Vagina (tissue), 2 donors: ENCODE measurements around the gene PARN. TPM values are rescaled to one million over a fixed set of nuclear protein-coding genes. Genes with fewer than 3 reads are reported as not detected.

Experiments
- DNase-seq, 2 donors: peaks; one replicate each; pipeline ENCODE4 v3.0.0-alpha.2; 2017; ENCODE audit errors: extremely low spot score in 2 of 2
- H3K27ac ChIP-seq: fragments of 200-600 bp; sonication (generic); one replicate; pipeline ENCODE4 v1.5.1; 2019
- H3K27me3 ChIP-seq: fragments of 200-600 bp; sonication (generic); one replicate; pipeline ENCODE4 v1.5.1; 2019
- H3K36me3 ChIP-seq, 2 donors: fragments of 200-600 bp; sonication (generic); one replicate each; pipeline ENCODE4 v1.5.1; 2017 to 2019
- H3K4me1 ChIP-seq: fragments of 200-600 bp; sonication (generic); one replicate; pipeline ENCODE4 v1.5.1; 2019
- H3K4me3 ChIP-seq, 2 donors: fragments of 200-600 bp; sonication (generic); 1 replicate in 1 of 2; 2 replicates in 1 of 2; pipeline ENCODE4 v1.5.1; 2016 to 2019
- H3K9me3 ChIP-seq: fragments of 200-600 bp; sonication (generic); one replicate; pipeline ENCODE4 v1.5.1; 2019
- POLR2A ChIP-seq, 2 donors: fragments of 450-650 bp; IDR thresholded peaks; one replicate each; pipeline ENCODE4 v1.6.1; 2017; ENCODE audit warnings: antibody characterized with exemption in 2 of 2, mild to moderate bottlenecking in 2 of 2, moderate library complexity in 2 of 2
- POLR2AphosphoS5 ChIP-seq, 2 donors: sonication (generic); formaldehyde crosslinking; IDR thresholded peaks; one replicate each; pipeline ENCODE4 v1.9.0; 2017; ENCODE audit warnings: antibody characterized with exemption in 2 of 2, mild to moderate bottlenecking in 2 of 2, low read depth in 1 of 2; ENCODE audit not compliant: insufficient read depth in 1 of 2
- intact Hi-C: fragments of 100-400 bp; cut with DNase I; formaldehyde crosslinking; loops from one replicate; pipeline ENCODE4 v1.15.1; 2023
- total RNA-seq: library from RNA; depleted of rRNA; stranded (reverse); fragments of >200 nt; gene quantifications from one replicate; pipeline ENCODE4 v1.2.3, GENCODE V29; 2016
- TF ChIP-seq, protein P1 (sequence below), 3 experiments: fragments of 450-650 bp in 2 of 3; fragments of 200-600 bp in 1 of 3; sonication (generic) in 1 of 3; IDR thresholded peaks; one replicate each; pipeline ENCODE4 v1.5.1; 2017 to 2019; ENCODE audit warnings: antibody characterized with exemption in 3 of 3, mild to moderate bottlenecking in 2 of 3, moderate library complexity in 2 of 3

Gene PARN
- total RNA-seq, 1 donor from 2014 or later: 39.3 TPM

DNA sequence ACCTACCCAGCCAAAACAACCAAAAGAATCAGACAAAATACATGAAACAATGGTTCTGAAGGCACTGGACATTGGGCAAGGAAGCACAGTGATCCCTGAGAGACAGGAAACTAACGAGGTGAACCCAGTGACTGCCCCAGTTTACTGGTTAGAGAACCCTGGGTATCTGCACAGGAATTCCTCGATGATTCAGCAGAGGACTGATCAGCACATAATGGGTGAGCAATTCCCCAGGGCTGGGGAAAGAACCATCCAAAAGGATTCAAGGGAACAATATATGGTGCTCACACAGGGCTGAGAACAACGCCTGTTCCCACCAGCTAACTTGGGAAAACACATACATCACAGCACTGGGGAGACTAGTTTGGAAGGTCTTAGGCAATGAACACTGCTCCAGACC is 167.2 kb downstream of the PARN start:
- H3K27me3 ChIP-seq: no peaks in the 10 kb centered on the region
- intact Hi-C loops: no loop called here
- no peak overlapping the region for H3K27ac ChIP-seq
- peaks cover 0 to 12% of the 10 kb centered on the region in 2 donors for H3K36me3 ChIP-seq
- peaks cover 9% of the 10 kb centered on the region for H3K9me3 ChIP-seq
- no peak for TF ChIP-seq POLR2AphosphoS5 (IDR thresholded peaks at IDR 0.05; ENCODE audit: insufficient read depth in 1 of 2, low read depth in 1 of 2)
- TF ChIP-seq, protein P1, sequence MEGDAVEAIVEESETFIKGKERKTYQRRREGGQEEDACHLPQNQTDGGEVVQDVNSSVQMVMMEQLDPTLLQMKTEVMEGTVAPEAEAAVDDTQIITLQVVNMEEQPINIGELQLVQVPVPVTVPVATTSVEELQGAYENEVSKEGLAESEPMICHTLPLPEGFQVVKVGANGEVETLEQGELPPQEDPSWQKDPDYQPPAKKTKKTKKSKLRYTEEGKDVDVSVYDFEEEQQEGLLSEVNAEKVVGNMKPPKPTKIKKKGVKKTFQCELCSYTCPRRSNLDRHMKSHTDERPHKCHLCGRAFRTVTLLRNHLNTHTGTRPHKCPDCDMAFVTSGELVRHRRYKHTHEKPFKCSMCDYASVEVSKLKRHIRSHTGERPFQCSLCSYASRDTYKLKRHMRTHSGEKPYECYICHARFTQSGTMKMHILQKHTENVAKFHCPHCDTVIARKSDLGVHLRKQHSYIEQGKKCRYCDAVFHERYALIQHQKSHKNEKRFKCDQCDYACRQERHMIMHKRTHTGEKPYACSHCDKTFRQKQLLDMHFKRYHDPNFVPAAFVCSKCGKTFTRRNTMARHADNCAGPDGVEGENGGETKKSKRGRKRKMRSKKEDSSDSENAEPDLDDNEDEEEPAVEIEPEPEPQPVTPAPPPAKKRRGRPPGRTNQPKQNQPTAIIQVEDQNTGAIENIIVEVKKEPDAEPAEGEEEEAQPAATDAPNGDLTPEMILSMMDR (IDR thresholded peaks at IDR 0.05): no peak
- TF ChIP-seq POLR2A (IDR thresholded peaks at IDR 0.05): no peak
- no peak for DNase-seq
- no peak overlapping the region for H3K4me3 ChIP-seq
- no peaks in the 10 kb centered on the region for H3K4me1 ChIP-seq

DNA sequence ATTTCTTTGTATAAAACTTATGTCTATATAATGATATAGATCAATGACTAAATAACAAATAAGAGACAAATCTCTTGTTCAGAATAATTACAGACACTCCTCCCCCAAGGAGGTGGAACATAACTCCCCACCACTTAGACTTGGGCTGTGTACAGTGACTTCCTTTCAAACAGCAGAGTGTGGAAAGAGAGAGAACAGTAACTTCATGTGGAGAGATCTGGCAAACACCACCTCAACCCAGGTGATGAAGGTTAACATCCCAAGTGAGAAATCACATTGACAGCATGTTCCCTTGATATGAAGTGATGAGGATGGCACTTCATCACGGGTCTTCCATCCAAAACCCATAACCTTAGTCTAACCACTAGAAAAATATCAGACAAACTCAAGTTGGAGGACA is 169.3 kb downstream of the PARN start:
- Histone ChIP-seq H3K36me3 (peaks cover 0 to 12% of the 10 kb centered on the region in 2 donors), H3K27ac (no peak overlapping the region), H3K27me3 (no peaks in the 10 kb centered on the region), H3K4me1 (no peaks in the 10 kb centered on the region), H3K9me3 (peaks cover 9% of the 10 kb centered on the region), H3K4me3 (no peak overlapping the region)
- intact Hi-C loops: no loop called here
- DNase-seq: no peak
- TF ChIP-seq POLR2AphosphoS5 (IDR thresholded peaks at IDR 0.05; ENCODE audit: insufficient read depth in 1 of 2, low read depth in 1 of 2) (no peak), POLR2A (IDR thresholded peaks at IDR 0.05) (no peak)
- TF ChIP-seq, protein P1 (IDR thresholded peaks at IDR 0.05): no peak

DNA sequence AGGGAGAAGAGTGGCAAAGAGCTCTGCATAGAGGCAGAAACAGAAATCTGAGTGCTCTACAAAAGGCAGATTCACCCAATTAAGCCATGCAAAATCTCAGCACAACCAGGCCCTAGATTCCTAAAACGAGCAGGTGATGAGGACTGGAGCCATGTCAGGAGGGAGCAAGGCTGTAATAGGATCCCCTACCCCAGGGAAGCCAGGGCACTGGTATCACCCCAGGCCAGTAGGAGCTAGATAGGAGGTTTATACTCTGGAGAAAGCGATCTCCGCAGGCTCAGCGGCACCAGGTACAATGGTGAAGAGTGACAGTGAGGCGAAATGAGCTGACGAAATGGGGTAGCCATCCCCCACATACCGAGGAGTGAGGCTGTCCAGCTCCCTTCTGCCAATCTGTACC is 171.5 kb downstream of the PARN start:
- intact Hi-C loops: no loop called here
- TF ChIP-seq, protein P1 (IDR thresholded peaks at IDR 0.05): no peak
- no peak for TF ChIP-seq POLR2A (IDR thresholded peaks at IDR 0.05)
- TF ChIP-seq POLR2AphosphoS5 (IDR thresholded peaks at IDR 0.05; ENCODE audit: insufficient read depth in 1 of 2, low read depth in 1 of 2): no peak
- H3K27me3 ChIP-seq: no peaks in the 10 kb centered on the region
- H3K9me3 ChIP-seq: no peaks in the 10 kb centered on the region
- no peak for DNase-seq
- H3K4me1 ChIP-seq: no peaks in the 10 kb centered on the region
- no peak overlapping the region for H3K4me3 ChIP-seq
- no peak overlapping the region for H3K27ac ChIP-seq
- no peaks in the 10 kb centered on the region for H3K36me3 ChIP-seq

DNA sequence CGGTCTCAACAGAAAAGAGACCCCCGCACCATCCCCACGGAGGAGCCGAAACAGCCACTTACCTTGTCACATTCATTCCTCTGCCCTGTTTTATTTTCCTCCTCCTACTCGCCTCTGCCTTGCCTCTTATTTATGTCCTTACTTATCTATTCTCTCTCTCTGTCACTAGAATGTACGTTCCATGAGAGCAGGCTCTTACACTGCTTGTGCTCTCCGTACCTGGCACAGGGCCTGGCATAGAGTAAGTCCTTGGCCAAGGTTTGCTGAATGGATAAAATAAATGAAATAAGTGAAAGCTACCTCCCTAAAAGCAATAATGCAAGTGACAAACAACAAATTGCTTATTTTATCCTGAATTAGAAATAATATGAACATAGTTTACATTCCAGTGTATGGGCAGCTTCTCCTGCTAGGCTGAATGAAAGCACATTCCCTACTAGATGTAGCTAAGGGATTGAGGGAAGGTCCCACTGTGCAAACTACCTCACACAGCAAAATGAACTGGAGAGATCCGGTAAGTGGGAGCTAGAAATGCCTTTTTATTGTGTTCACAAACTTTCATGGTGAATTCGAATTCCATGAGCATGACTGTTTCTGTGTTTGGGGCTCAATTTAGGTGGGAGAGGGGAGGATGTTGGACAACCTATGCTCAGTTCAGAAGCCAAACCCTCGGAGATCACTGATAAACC is 173.1 kb downstream of the PARN start:
- Histone ChIP-seq H3K4me1 (no peaks in the 10 kb centered on the region), H3K4me3 (no peak overlapping the region), H3K27ac (no peak overlapping the region), H3K27me3 (no peaks in the 10 kb centered on the region), H3K9me3 (no peaks in the 10 kb centered on the region), H3K36me3 (no peaks in the 10 kb centered on the region)
- intact Hi-C loops: no loop called here
- TF ChIP-seq POLR2AphosphoS5 (IDR thresholded peaks at IDR 0.05; ENCODE audit: insufficient read depth in 1 of 2, low read depth in 1 of 2): no peak
- TF ChIP-seq, protein P1 (IDR thresholded peaks at IDR 0.05): no peak
- no peak for TF ChIP-seq POLR2A (IDR thresholded peaks at IDR 0.05)
- DNase-seq: no peak

DNA sequence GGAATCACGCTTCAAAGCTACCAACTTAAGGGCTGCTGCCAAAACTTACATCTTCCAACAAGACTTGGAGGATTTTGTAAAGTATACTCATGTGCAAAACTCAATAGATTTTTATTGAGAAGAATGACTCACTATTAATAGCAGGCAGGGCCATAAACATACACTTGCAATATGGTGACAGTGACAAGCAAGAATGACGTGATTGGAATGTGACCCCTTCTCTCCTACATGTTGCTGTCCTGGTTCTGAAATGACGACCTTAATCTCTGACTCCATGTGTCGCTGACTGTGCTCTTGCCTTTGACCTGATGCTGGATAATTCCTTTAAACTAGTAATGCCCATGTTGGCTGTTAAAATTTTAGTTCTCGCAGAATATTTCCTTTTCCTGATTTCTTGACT is 174.5 kb downstream of the PARN start:
- no peaks in the 10 kb centered on the region for H3K4me1 ChIP-seq
- TF ChIP-seq POLR2AphosphoS5 (IDR thresholded peaks at IDR 0.05; ENCODE audit: insufficient read depth in 1 of 2, low read depth in 1 of 2): no peak
- no peak for TF ChIP-seq POLR2A (IDR thresholded peaks at IDR 0.05)
- TF ChIP-seq, protein P1 (IDR thresholded peaks at IDR 0.05): no peak
- DNase-seq: no peak
- intact Hi-C loops: no loop called here
- no peaks in the 10 kb centered on the region for H3K9me3 ChIP-seq
- no peaks in the 10 kb centered on the region for H3K27me3 ChIP-seq
- no peak overlapping the region for H3K4me3 ChIP-seq
- H3K27ac ChIP-seq: no peak overlapping the region
- H3K36me3 ChIP-seq: no peaks in the 10 kb centered on the region
